Activated CD8-positive, alpha-beta memory T cell treated with anti-CD3 and anti-CD28 coated beads for 4 hours (primary cell): Measurements from ENCODE around the gene ST3GAL3.
A peak's percentile ranks its signal among the peaks of the same experiment; 100 is the strongest.
"Not testable (repeated sequence)": the region's sequence is repeated elsewhere in the genome, so short reads cannot be mapped to it uniquely, and the experiment has no call there.

Source experiments
- DNase-seq, 2 donors: peaks; one replicate each; pipeline ENCODE4 v3.0.0-alpha.2; 2020; ENCODE audit warnings: low read depth in 2 of 2

The ST3GAL3 gene

DNA sequence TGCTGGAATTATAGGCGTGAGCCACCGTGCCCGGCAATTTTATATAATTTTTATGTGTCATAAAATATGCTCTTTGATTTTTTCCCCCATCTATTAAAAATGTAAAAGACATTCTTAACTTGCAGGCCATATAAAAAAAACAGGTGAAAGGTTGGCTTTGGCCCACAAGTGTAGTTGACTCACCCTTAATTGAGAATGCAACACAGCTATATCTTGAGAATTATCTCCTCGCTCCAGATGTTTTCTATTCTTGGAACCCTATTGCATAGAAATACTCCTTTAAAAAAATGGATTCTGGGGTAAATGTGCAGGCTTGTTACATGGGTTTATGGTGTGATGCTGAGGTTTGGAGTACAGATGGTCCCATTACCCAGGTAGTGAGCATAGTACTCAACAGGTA lies 112.0 kb downstream of the ST3GAL3 start:
- no peak for DNase-seq

DNA sequence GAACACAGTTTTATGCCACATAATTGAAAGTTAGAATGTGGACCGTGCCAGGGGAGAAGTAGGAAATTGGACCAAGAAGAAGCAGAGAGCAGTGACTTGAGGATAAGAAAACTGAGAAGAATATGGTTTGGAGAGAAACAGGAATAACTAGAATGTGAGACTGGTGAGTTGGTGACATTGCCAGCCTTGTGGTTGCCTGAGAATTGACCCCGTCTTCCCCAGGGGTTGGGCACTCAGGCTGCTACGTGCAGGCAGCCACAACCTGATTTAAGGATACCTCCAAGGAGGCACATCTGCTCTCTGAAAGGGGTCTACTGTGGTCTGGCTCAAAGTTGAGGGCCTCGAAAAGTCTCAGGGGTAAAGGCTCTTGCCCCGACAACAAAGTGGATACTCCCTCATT lies 114.1 kb downstream of the ST3GAL3 start:
- no peak for DNase-seq

DNA sequence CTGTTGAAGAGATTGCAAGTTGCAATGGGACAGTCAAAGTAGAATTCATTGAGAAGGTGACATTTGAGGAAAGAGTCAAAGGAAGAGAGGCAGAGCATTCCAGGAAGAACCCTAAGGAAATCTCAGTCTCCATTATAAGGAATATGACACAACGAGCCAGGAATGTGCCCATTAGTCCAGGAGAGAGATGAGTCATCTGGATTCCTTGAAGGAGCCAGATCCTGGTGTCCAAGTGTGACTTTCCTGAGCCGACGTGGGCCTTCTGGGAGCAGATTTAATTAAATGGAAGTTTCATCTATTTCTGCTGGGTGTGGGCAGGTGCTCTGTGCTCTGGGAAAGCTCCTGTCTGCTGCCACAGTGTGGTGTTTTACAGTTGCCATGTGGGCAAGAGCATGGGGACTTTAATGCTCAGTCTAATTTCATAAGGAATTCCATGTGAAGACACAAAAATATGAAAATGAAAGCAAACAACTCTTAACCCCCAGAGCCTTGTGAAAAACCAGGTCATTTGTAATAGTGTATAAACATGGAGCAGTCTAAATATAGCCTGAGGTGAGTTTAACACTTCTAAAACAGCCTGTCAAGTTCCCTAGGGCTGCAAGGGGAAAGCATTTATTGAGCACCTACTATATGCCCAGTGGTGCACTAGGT lies 114.8 kb downstream of the ST3GAL3 start:
- no peak for DNase-seq

DNA sequence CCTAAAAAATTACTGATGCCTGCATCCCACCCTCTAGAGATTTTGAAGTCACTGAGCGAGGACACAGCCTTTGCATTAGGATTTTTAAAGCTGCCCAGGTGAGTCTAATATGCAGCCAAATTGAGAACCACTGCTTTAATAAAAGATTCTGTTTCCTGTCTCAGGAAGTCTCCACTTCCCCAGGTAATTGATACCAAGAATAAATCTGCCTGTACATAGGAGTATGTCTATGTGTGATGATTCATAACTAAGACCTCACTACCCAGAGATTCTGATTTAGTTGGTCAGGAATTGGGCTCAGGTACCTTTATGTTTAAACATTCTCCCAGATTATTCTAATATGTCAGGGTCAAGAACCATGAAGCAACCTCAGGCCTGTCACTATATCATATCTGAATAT lies 117.5 kb downstream of the ST3GAL3 start:
- no peak for DNase-seq

DNA sequence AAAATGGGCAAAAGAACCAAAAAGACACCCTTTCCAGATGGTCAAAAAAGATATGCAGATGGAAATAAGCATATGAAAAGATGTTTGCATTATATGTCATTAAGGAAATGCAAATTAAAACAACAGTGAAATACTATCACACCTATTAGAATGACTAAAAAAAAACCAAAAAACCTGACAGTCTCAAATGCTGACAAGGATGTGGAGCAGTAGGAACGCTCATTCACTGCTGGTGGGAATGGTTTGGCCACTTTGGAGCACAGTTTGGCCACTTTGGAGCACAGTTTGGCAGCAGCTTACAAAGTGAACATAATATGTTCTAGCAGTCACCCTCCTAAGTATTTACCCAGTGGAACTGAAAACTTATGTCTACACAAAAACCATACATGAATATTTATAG lies 121.2 kb downstream of the ST3GAL3 start:
- no peak for DNase-seq

DNA sequence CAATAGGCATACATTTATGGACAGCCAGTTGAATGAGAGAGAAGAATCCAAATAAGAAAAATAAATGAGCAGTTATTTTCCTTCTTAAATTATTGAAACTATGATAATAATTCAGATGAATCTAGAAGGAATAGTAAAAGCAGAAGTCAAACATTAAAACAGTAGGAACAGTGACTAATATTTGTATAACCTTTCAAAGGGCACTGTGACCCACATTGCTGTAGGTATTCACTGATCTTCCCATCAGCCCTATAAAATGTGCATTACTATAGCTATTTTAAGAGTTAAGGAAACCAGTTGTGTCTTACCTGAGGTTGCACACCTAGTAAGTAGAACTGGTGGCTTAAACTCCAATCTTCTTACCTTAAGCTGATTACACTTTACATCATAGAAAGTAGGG lies 123.5 kb downstream of the ST3GAL3 start:
- DNase-seq, result no peak

DNA sequence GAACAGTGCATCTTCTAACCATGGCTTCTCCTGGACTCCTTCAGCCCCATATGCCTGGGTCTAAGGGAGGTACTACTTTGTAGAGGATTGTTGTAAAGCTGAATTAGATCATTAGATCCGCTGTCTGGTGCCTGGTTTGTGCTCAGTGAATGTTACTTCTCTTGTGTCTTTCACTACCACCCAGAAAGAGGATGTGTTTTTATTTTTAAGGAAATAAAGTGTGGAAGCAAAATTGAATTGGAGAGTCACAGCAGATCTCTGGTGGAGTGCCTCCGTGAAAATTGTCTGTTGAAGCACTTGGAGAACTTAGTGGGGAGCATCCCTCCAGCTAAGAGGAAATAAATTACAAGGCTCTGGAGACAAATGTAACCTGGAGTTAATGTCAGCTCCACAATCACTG lies 124.5 kb downstream of the ST3GAL3 start:
- no peak for DNase-seq

DNA sequence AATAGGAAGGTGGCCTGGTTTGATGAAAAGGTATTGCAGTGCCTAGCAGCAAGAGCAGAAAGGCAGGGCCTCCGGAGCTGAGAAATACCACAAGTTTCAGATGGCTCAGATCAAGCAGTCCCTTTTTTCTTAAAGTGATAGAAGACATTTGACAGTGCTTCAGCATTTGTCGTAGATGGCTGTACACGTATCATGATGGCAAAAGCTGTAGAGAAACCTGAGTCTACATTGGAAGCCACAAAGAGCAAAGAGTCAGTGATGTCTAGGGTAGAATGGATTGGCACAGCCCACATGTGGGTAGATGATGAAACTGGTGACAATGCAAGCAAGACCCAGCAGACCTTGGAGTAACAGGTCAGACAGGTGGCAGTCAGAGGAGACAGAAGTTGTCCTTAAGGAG lies 124.9 kb downstream of the ST3GAL3 start:
- DNase-seq, result no peak

DNA sequence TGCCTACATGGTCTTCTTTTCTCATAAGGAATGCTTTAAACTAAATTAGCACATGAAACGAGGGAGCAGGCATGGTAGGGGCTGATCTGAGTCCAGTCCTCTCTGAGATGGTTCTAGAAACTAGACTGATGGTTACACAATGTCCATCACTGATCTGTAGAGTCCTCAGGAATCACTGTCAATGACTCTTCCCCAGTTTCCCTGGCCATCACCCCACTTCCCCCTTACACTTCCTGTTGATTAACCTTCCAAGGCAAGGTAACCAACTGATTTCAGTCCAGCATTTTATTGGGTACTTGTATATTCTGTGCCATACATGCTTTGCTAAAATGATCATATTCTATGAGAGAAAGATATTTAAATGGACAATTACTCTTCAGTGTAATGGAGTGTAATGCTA lies 125.7 kb downstream of the ST3GAL3 start:
- no peak for DNase-seq

DNA sequence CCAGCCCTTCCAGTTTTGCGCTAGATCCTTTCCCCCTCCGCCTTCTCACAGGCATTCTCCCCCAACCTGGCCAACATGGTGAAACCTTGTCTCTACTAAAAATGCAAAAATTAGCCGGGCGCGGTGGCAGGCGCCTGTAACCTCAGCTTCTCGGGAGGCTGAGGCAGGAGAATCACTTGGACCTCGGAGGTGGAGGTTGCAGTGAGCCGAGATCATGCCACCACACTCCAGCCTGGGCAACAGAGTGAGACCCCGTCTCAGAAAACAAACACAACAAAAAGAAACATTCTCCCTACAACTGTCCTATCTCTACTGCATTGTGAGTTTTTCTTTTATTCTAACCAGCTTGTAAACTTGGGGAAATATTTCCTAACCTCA lies 126.6 kb downstream of the ST3GAL3 start:
- not testable (repeated sequence) for DNase-seq

DNA sequence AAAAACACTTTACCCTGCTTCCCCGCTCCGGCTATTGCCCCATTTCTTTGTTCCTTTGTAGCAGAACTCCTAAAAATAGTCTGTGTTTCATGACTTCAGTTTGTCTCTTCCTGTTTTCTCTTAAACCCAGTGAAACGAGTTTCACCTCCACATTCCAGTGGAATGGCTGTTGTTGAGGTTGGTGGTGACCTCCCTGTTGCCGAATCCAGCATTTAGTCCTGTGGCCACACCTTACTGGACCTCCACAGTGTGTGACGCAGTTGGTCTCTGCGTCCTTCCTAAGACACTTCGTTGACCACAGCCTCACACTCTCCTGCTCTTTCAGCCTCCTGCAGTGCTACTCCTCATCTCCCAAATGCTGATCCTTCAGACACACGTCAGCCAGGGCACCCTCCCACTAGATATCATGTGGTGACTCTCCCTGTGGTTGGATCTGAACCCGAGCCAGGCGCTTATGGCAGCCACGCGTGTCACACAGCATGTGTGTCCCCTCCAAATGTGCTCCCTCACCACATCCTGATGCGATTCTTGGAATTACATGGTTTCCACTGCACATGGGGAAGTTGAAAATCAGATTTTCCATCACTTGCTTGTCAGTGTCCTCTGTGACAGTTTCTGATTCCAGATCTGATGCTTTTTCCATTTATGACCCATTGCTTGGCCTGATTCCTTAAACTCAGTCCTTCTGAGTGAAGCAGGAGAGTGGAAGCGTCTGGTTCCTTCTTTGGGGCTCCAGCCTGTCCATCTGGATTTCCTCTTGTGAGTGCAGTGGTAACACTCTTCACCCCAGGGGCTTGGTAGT lies 127.1 kb downstream of the ST3GAL3 start:
- no peak for DNase-seq

DNA sequence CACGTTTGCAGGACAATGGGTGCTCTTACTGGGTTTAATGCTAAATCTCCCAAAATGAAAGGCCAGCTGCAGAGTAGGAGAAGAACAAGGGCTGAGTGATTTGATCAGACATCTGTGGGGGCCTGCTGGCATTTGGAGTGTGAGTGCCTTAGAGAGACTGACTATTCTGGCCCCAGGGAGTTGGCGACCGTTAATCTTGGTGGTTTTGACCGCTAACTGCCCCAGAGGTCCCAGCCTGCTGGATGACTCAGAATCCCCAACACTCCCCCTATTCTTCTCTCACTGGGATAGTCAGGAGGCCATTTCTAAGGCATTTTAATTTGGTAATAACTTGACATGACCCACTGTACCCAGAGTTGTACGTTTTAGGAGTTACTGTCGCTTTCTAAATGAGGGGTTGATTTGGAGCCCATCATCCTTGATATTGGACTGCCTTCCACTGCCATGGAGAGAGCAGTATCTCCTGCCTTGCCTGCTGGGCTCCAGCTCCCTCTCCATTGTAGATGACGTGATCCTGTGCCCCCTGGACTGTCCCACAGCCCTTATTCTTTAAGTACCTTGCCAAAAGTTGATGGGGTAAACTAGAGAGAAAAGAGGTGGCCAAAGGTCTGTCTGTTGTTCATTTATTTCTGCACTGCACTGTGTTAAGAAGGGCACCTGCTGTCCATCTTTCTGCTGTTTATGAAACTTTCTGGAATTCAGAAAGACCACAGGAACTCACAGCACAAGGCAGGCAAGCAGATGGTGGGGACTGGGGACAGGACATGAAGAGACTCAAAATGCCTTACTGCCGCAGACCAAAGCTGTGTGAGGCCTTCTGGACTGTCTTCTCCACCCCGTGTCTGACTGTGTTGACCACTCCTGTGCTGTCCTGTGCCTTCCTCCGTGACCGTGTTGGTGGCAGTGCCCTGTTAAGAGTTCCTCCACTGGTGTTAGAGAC lies 128.0 kb downstream of the ST3GAL3 start:
- DNase-seq, result no peak

DNA sequence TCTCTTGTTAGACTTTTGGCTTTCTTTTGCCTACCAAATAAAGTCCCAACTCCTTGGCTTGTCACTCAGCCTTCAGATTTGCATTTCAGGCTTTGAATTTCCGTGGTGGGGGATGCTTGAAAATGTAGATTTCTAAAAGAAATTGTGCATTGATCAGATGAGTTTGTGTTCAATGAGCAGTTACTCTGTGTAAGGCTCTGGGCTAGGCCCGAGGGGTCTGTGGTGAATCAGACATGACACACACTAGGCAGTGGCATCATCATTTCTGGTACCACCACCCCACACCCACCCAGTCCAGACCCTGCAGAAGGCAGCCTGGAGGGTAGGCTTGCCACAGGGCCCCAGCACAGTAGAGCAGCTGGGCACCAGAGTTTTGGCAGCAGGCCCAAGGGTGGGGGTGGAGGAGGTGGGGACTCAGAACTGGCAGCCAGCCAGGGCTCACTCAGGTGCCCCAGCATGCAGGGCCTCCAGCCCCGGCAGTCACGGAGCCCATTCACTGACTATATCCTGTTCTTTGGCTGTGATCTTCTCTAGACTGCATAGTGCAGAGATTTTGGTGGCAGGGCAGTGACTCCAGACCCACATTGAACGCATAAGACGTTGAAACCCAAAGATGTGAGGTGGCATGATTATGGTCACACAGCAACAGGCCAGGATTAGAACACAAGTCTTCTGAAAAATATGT lies 129.1 kb downstream of the ST3GAL3 start:
- DNase-seq, result peak; percentile 53 to 56

DNA sequence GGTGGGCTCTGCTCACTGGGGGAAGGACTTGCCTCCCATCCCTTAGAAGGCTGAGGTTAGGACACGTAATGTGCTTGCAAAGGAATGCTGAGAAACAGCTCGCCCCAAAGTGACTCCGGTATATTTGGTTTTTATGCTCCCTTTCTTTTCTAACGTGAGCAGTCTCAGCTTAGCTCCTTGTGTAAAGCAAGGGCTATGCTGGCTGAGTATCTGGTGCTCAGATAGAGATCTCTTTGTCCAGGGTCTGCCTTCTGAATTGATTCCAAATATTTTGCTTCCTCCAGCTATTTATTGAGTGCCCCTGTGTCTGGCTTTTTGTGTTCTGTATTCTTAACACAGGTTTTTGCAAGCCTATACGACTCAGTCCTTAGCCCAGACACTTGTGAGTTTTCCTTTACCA lies 131.7 kb downstream of the ST3GAL3 start:
- no peak for DNase-seq

DNA sequence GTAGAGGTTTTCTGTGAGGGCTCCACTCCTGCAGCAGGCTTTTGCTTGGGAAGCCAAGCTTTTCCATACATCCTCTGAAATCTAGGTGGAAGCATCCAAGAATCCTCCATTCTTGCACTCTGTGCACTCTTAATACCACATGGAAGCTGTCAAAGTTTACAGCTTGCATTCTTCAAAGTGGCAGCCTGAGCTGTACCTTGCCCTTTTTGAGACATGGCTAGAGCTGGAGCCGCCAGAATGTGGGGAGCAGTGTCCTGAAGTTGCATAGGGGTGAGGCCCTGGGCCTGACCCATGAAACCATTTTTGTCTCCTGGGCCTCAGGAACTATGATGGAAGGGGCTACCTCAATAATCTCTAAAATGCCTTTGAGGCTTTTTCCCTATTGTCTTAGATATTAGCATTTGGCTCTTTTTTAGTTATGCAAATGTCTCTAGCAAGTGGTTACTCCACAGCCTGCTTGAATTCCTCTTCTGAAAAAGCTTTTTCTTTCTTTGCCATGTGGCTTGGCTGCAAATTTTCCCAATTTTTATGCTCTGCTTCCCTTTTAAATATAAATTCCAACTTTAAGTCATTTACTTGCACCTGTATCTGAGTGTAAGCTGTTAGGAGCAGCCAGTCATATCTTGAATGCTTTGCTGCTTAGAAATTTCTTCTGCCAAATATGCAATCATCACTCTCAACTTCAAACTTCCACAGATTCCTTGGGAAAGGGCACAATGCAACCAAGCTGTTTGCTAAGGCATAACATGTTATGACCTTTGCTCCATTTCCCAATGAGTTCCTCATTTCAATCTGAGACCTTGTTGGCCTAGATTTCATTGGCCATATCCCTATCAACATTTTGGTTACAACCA lies 134.2 kb downstream of the ST3GAL3 start:
- no peak for DNase-seq

DNA sequence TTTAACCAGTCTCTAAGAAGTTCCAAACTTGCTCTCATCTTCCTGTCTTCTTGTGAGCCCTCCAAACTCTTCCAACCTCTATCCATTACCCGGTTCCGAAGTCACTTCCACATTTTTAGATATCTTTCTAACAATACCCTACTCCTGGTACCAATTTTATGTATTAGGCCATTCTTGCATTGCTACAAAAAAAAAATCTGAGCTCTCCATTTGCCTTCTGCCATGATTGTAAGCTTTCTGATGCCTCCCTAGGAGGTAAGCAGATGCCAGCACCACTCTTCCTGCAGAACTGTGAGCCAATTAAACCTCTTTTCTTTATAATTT lies 134.8 kb downstream of the ST3GAL3 start:
- no peak for DNase-seq

DNA sequence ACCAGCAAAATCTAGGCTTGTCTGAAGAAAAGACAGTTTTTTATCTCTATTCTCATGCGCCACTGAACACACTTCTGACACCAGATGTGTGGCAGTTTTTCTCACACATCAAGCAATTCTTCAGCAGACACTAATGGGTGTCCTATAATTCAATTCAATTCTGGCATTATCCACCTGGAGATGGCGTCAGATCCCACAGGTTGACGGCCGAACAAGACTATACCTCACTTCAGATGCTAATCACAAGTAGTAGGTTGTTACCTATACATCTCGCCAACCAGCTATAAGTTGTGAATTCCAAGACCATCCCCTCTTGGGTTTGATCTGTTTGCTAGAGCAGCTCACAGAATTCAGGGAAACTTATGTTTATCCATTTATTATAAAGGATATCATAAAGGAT lies 136.3 kb downstream of the ST3GAL3 start:
- DNase-seq, result no peak

DNA sequence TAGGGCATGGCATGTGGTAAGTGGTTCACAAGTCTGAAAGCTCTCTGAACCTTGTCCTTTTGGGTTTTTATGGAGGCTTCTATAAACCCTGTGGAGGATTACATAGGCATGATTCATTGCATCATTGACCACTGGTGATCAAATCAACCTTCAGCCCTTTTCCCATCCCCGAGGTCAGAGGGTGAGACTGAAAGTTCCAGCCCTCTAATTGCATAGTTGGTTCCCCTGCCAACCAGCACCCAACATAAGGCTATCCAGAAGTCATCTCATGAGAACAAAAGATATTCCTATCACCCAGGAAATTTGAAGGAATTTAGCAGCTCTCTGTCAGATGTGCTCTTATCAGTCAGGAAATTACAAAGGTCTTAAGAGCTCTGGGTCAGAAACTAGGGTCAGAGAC lies 136.8 kb downstream of the ST3GAL3 start:
- no peak for DNase-seq

DNA sequence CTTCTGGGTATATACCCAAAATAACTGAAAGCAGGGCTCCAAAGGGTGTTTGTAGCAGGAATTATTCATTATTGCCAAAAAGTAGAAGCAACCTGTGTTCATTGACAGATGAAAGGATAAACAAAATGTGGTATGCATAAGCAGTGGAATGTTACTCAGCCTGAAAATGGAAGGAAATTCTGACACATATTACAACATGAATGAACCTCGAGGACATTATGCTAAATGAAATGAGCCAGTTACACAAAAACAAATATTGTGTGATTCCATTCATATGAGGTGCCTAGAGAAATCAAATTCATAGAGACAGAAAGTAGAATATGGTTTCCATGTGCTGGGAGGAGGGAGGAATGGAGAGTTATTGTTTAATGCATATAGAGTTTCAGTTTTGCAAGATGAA lies 140.0 kb downstream of the ST3GAL3 start:
- DNase-seq, result no peak

DNA sequence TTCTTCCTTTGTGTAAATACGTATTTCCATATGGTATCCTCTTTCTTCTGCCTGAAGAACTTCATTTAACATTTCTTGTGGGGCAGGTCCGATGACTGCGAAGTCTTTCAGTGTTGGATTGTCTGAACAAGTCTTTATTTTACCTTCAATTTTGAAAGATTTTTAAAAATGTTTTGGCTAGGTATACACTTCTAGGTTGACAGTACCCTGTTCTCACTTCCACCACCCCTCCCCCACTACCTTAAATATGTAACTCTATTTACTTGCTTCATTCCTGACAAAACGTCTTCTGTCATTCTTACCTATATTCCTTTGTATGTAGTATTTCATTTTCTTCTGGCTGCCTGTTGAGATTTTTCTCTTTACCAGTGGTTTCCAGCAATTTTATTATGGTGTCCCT lies 140.5 kb downstream of the ST3GAL3 start:
- no peak for DNase-seq

DNA sequence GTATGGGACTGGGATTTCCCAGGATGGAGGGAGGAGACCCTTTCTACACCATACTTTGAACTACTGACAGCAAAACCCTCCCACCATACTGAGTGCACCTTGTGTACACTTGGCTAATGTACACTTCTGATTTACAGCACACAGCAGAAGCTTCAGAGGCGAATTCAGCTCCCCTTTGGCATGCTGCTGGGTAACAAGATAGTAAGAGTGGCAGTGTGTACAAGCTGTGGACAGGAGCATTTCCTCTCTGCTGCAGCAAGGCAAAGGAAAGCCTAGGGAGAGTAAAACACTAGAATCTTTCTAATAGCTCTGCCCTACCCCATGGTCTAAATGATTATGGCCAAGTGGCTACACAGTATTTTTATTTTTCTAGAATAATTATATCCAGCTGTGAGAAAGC lies 142.3 kb downstream of the ST3GAL3 start:
- no peak for DNase-seq
